HepG2 (cell line): ENCODE data around the gene BCDIN3D. TPM values are rescaled to one million over a fixed set of nuclear protein-coding genes. Genes with fewer than 3 reads are reported as not detected.

ENCODE experiments used
- ARNTL ChIP-seq: sonication (generic); formaldehyde crosslinking; IDR thresholded peaks from 2 replicates; pipeline ENCODE4 v1.4.0; 2020; ENCODE audit warnings: mild to moderate bottlenecking, missing genetic modification reagents
- ETV5 ChIP-seq: IDR thresholded peaks from 2 replicates; pipeline ENCODE4 v1.6.1; 2018; ENCODE audit warnings: missing biosample characterization, missing genetic modification reagents, inconsistent platforms, borderline replicate concordance
- JARID2 ChIP-seq: sonication (generic); formaldehyde crosslinking; IDR thresholded peaks from 2 replicates; pipeline ENCODE4 v1.8.1; 2023; ENCODE audit warnings: missing genetic modification reagents, inconsistent platforms; ENCODE audit not compliant: insufficient replicate concordance
- KLF9 ChIP-seq: IDR thresholded peaks from 2 replicates; pipeline ENCODE4 v1.6.1; 2016; ENCODE audit warnings: low read depth
- MAFF ChIP-seq: IDR thresholded peaks from 2 replicates; pipeline ENCODE4 v1.6.1; 2011; ENCODE audit warnings: low read depth, low read length, improper control_type of control experiment
- SATB2 ChIP-seq: sonication (generic); formaldehyde crosslinking; IDR thresholded peaks from 2 replicates; pipeline ENCODE4 v1.5.0; 2020; ENCODE audit warnings: missing genetic modification reagents
- SIN3A ChIP-seq: IDR thresholded peaks from 2 replicates; pipeline ENCODE4 v1.6.1; 2011; ENCODE audit warnings: low read depth, mild to moderate bottlenecking, control low read depth, low read length, borderline replicate concordance
- TOE1 ChIP-seq: sonication (generic); formaldehyde crosslinking; IDR thresholded peaks from 2 replicates; pipeline ENCODE4 v1.4.0; 2020; ENCODE audit warnings: mild to moderate bottlenecking, missing genetic modification reagents
- YEATS4 ChIP-seq: sonication (generic); formaldehyde crosslinking; IDR thresholded peaks from 2 replicates; pipeline ENCODE4 v1.4.0; 2020; ENCODE audit warnings: missing genetic modification reagents, borderline replicate concordance
- ZMYM4 ChIP-seq: sonication (generic); formaldehyde crosslinking; IDR thresholded peaks from 2 replicates; pipeline ENCODE4 v1.8.1; 2023; ENCODE audit warnings: mild to moderate bottlenecking, missing genetic modification reagents
- ZNF205 ChIP-seq: IDR thresholded peaks from 2 replicates; pipeline ENCODE4 v1.6.1; 2018; ENCODE audit warnings: missing biosample characterization, missing genetic modification reagents
- ZNF331 ChIP-seq: sonication (generic); formaldehyde crosslinking; IDR thresholded peaks from 2 replicates; pipeline ENCODE4 v1.4.0; 2020; ENCODE audit warnings: missing genetic modification reagents
- ZNF616 ChIP-seq: sonication (generic); formaldehyde crosslinking; IDR thresholded peaks from 2 replicates; pipeline ENCODE4 v1.5.0; 2020; ENCODE audit warnings: low read depth, mild to moderate bottlenecking, missing genetic modification reagents
- ZNF629 ChIP-seq: sonication (generic); formaldehyde crosslinking; conservative IDR thresholded peaks from 2 replicates; pipeline ENCODE4 v1.5.0; 2020; ENCODE audit warnings: missing genetic modification reagents
- polyA plus RNA-seq, 8 experiments: library from polyadenylated mRNA; depleted of rRNA in 3 of 8; stranded (reverse) in 7 of 8; unstranded in 1 of 8; fragments of >200 nt; fragmentation: Illumina TruSeq in 4 of 8; extraction: Trizol in 4 of 8; gene quantifications; 2 replicates each; pipeline versions ENCODE4 v1.2.1 to v1.2.3, GENCODE V29; 2011 to 2016; ENCODE audit warnings: low read depth in 4 of 8, missing spikeins in 1 of 8, mixed read lengths in 1 of 8; ENCODE audit not compliant: insufficient read depth in 1 of 8
- total RNA-seq, 5 experiments: library from RNA; depleted of rRNA; stranded (reverse); fragments of >200 nt; fragmentation: Illumina TruSeq; extraction: Trizol; gene quantifications; 2 replicates each; pipeline ENCODE4 v1.2.3, GENCODE V29; 2016; ENCODE audit warnings: low read depth in 1 of 5
- TF ChIP-seq, protein P1 (sequence below): sonication (generic); formaldehyde crosslinking; IDR thresholded peaks from 2 replicates; pipeline ENCODE4 v1.4.0; 2020; ENCODE audit warnings: missing genetic modification reagents
- TF ChIP-seq, protein P2 (sequence below): sonication (generic); formaldehyde crosslinking; IDR thresholded peaks from 2 replicates; pipeline ENCODE4 v1.4.0; 2020; ENCODE audit warnings: mild to moderate bottlenecking, missing genetic modification reagents
- TF ChIP-seq, protein P3 (sequence below): sonication (generic); formaldehyde crosslinking; IDR thresholded peaks from one replicate; pipeline ENCODE4 v1.5.1; 2020; ENCODE audit warnings: mild to moderate bottlenecking, missing genetic modification reagents; ENCODE audit errors: not compliant biosample characterization

Gene BCDIN3D
- total and polyA plus RNA-seq, 2 of the 13 experiments (the other 11 are each of a cell fraction or from before 2014, with no cell fraction given) = 2.2 to 2.5 TPM

DNA sequence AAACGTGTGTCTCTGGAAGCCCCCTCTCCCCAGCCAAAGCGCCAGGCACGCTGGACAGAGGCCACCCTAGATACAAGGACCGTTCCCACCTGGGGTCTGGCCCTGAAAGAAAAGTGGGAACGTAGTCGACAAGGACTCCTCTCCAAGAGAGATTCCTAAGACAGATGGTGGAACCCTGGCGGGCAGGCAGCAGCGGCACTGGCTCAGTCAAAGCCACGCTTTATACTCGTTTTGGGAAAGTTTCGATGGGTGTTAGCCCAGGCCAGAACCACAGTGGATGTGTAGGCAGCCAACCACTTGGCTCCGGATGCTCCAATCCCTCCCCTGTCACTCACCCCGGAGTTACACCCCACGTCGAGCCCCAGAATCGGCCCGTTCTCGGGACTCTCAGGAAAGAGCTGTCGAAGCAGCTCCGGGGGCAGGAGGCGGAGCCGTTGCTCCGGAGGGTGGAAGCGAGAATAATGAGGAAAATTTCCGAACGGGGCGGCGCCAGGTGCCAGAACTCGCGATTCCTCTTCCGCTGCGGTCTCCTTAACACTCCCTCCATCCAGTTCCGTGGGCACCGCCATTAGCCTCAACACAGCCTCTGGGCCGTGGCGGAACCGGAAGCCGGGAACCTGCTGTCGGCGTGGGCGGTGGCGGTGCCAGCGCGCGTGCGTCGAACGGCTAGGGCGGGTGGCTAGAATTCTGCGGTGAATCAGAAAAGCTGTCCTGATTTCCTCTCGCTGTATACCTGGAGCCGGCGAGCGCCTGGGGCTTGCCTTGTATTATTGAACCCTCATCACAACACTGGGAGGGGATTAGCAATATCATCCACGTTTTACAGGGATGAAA is at the start of gene BCDIN3D (continued):
- TF ChIP-seq ZNF205 (CRISPR knock-in tag) = no peak
- TF ChIP-seq JARID2 = peak; percentile 20
- TF ChIP-seq YEATS4 = peak; percentile 77
- peak; percentile 43 for TF ChIP-seq ZMYM4 (CRISPR knock-in tag)
- no peak for TF ChIP-seq ZNF629 (CRISPR knock-in tag)
- no peak for TF ChIP-seq ARNTL
- TF ChIP-seq ZNF616 (CRISPR knock-in tag) = peak; percentile 41; the same call in 1 of the 2 replicates
- TF ChIP-seq SATB2 (CRISPR knock-in tag) = peak; percentile 82; the same call in 1 of the 2 replicates
- no peak for TF ChIP-seq MAFF
- TF ChIP-seq TOE1 (CRISPR knock-in tag) = no peak
- TF ChIP-seq, protein P1, sequence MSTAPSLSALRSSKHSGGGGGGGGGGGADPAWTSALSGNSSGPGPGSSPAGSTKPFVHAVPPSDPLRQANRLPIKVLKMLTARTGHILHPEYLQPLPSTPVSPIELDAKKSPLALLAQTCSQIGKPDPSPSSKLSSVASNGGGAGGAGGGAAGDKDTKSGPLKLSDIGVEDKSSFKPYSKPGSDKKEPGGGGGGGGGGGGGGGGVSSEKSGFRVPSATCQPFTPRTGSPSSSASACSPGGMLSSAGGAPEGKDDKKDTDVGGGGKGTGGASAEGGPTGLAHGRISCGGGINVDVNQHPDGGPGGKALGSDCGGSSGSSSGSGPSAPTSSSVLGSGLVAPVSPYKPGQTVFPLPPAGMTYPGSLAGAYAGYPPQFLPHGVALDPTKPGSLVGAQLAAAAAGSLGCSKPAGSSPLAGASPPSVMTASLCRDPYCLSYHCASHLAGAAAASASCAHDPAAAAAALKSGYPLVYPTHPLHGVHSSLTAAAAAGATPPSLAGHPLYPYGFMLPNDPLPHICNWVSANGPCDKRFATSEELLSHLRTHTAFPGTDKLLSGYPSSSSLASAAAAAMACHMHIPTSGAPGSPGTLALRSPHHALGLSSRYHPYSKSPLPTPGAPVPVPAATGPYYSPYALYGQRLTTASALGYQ (CRISPR knock-in tag) = peak; percentile 82; the same call in 1 of the 2 replicates
- TF ChIP-seq, protein P2, sequence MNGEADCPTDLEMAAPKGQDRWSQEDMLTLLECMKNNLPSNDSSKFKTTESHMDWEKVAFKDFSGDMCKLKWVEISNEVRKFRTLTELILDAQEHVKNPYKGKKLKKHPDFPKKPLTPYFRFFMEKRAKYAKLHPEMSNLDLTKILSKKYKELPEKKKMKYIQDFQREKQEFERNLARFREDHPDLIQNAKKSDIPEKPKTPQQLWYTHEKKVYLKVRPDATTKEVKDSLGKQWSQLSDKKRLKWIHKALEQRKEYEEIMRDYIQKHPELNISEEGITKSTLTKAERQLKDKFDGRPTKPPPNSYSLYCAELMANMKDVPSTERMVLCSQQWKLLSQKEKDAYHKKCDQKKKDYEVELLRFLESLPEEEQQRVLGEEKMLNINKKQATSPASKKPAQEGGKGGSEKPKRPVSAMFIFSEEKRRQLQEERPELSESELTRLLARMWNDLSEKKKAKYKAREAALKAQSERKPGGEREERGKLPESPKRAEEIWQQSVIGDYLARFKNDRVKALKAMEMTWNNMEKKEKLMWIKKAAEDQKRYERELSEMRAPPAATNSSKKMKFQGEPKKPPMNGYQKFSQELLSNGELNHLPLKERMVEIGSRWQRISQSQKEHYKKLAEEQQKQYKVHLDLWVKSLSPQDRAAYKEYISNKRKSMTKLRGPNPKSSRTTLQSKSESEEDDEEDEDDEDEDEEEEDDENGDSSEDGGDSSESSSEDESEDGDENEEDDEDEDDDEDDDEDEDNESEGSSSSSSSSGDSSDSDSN = peak; percentile 62
- TF ChIP-seq, protein P3, sequence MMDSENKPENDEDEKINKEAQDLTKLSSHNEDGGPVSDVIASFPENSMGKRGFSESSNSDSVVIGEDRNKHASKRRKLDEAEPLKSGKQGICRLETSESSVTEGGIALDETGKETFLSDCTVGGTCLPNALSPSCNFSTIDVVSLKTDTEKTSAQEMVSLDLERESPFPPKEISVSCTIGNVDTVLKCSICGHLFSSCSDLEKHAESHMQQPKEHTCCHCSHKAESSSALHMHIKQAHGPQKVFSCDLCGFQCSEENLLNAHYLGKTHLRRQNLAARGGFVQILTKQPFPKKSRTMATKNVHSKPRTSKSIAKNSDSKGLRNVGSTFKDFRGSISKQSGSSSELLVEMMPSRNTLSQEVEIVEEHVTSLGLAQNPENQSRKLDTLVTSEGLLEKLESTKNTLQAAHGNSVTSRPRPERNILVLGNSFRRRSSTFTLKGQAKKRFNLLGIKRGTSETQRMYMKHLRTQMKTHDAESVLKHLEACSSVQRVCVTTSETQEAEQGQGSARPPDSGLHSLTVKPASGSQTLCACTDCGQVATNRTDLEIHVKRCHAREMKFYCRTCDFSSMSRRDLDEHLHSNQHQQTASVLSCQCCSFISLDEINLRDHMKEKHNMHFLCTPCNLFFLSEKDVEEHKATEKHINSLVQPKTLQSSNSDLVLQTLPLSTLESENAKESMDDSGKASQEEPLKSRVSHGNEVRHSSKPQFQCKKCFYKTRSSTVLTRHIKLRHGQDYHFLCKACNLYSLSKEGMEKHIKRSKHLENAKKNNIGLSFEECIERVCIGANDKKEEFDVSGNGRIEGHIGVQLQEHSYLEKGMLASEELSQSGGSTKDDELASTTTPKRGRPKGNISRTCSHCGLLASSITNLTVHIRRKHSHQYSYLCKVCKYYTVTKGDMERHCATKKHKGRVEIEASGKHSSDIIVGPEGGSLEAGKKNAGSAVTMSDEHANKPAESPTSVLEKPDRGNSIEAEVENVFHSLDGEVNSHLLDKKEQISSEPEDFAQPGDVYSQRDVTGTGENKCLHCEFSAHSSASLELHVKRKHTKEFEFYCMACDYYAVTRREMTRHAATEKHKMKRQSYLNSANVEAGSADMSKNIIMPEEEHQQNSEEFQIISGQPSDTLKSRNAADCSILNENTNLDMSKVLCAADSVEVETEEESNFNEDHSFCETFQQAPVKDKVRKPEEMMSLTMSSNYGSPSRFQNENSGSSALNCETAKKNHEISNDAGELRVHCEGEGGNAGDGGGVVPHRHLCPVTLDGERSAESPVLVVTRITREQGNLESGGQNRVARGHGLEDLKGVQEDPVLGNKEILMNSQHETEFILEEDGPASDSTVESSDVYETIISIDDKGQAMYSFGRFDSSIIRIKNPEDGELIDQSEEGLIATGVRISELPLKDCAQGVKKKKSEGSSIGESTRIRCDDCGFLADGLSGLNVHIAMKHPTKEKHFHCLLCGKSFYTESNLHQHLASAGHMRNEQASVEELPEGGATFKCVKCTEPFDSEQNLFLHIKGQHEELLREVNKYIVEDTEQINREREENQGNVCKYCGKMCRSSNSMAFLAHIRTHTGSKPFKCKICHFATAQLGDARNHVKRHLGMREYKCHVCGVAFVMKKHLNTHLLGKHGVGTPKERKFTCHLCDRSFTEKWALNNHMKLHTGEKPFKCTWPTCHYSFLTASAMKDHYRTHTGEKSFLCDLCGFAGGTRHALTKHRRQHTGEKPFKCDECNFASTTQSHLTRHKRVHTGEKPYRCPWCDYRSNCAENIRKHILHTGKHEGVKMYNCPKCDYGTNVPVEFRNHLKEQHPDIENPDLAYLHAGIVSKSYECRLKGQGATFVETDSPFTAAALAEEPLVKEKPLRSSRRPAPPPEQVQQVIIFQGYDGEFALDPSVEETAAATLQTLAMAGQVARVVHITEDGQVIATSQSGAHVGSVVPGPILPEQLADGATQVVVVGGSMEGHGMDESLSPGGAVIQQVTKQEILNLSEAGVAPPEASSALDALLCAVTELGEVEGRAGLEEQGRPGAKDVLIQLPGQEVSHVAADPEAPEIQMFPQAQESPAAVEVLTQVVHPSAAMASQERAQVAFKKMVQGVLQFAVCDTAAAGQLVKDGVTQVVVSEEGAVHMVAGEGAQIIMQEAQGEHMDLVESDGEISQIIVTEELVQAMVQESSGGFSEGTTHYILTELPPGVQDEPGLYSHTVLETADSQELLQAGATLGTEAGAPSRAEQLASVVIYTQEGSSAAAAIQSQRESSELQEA = no peak
- peak; percentile 61; the same call in 1 of the 2 replicates for TF ChIP-seq SIN3A
- 0 out of 2 replicates have a peak, but pooled peaks have one; percentile 32 for TF ChIP-seq KLF9
- peak; percentile 88 for TF ChIP-seq ETV5 (CRISPR knock-in tag)
- TF ChIP-seq ZNF331 (CRISPR knock-in tag) = 0 out of 2 replicates have a peak, but pooled peaks have one; percentile 32
